WTC11 (cell line): ENCODE measurements around the gene PLEKHA3. TPM values are rescaled to one million over a fixed set of nuclear protein-coding genes. Genes with fewer than 3 reads are reported as not detected.

Experiments used
- ATAC-seq: fragments of 200-7000 bp; cut with Tn5 transposase; 2 replicates; pipeline ENCODE4 v1.10.0; 2021; ENCODE audit warnings: mild to moderate bottlenecking, moderate library complexity
- CTCF ChIA-PET: fragments of 300-600 bp; sonication (Branson Sonifier 250); formaldehyde crosslinking; loops from one replicate; lab custom pipeline; 2021; ENCODE audit warnings: antibody characterized with exemption; lab: Charles Lee
- POLR2A ChIA-PET: fragments of 350-600 bp; sonication (Branson Sonifier 250); formaldehyde crosslinking; loops from one replicate; lab custom pipeline; 2021; ENCODE audit warnings: antibody characterized with exemption; lab: Charles Lee
- DNase-seq: peaks from one replicate; pipeline ENCODE4 v3.0.0; 2021; ENCODE audit warnings: low spot score
- H3K27ac Mint-ChIP-seq: 2 replicates; pipeline ENCODE4 v1.8.0; 2021; ENCODE audit warnings: mixed read lengths
- H3K27me3 Mint-ChIP-seq: 2 replicates; pipeline ENCODE4 v1.8.0; 2021; ENCODE audit warnings: low read depth, mild to moderate bottlenecking, moderate library complexity, mixed read lengths
- H3K36me3 Mint-ChIP-seq: 2 replicates; pipeline ENCODE4 v1.8.0; 2021; ENCODE audit warnings: mixed read lengths
- H3K4me1 Mint-ChIP-seq: 2 replicates; pipeline ENCODE4 v1.8.0; 2022; ENCODE audit warnings: mixed read lengths
- H3K4me3 Mint-ChIP-seq: 2 replicates; pipeline ENCODE4 v1.8.0; 2021; ENCODE audit warnings: mild to moderate bottlenecking, moderate library complexity, mixed read lengths
- H3K9me3 Mint-ChIP-seq: 2 replicates; pipeline ENCODE4 v1.8.0; 2021; ENCODE audit warnings: mixed read lengths
- FOXJ3 ChIP-seq: sonication (generic); formaldehyde crosslinking; IDR thresholded peaks from 2 replicates; pipeline ENCODE4 v1.9.0; 2021; ENCODE audit warnings: missing genetic modification reagents, mild to moderate bottlenecking, borderline replicate concordance
- GABPB1 ChIP-seq: sonication (generic); formaldehyde crosslinking; IDR thresholded peaks from 2 replicates; pipeline ENCODE4 v1.8.1; 2023; ENCODE audit warnings: mild to moderate bottlenecking, missing genetic modification reagents
- HMGA2 ChIP-seq: fragments of 250-450 bp; sonication (Bioruptor Pico); IDR thresholded peaks from 2 replicates; pipeline ENCODE4 v1.4.0; 2021; ENCODE audit warnings: mild to moderate bottlenecking, moderate library complexity
- NFATC4 ChIP-seq: fragments of 250-450 bp; sonication (Bioruptor Pico); IDR thresholded peaks from 2 replicates; pipeline ENCODE4 v1.9.0; 2021; ENCODE audit warnings: mild to moderate bottlenecking
- NFYB ChIP-seq: sonication (generic); formaldehyde crosslinking; conservative IDR thresholded peaks from 2 replicates; pipeline ENCODE4 v1.8.0; 2022; ENCODE audit warnings: low read depth, missing genetic modification reagents
- RORB ChIP-seq: fragments of 250-450 bp; sonication (Bioruptor Pico); IDR thresholded peaks from 2 replicates; pipeline ENCODE4 v1.9.0; 2021; ENCODE audit warnings: mild to moderate bottlenecking
- SP1 ChIP-seq: sonication (generic); formaldehyde crosslinking; conservative IDR thresholded peaks from 2 replicates; pipeline ENCODE4 v1.8.1; 2022; ENCODE audit warnings: missing genetic modification reagents
- ZNF138 ChIP-seq: sonication (generic); formaldehyde crosslinking; conservative IDR thresholded peaks from 2 replicates; pipeline ENCODE4 v1.8.1; 2022; ENCODE audit warnings: mild to moderate bottlenecking, moderate library complexity, missing genetic modification reagents
- ZNF232 ChIP-seq: sonication (generic); formaldehyde crosslinking; IDR thresholded peaks from 2 replicates; pipeline ENCODE4 v1.8.0; 2022; ENCODE audit warnings: mild to moderate bottlenecking, missing genetic modification reagents
- total RNA-seq: library from RNA; stranded (reverse); gene quantifications from 3 replicates; pipeline ENCODE4 v1.2.3, GENCODE V29; 2021
- TF ChIP-seq, protein P1 (sequence below): fragments of 250-450 bp; sonication (Bioruptor Pico); conservative IDR thresholded peaks from 2 replicates; pipeline ENCODE4 v1.9.0; 2021; ENCODE audit warnings: mild to moderate bottlenecking
- TF ChIP-seq, protein P2 (sequence below): sonication (generic); formaldehyde crosslinking; IDR thresholded peaks from 2 replicates; pipeline ENCODE4 v1.8.1; 2022; ENCODE audit warnings: missing genetic modification reagents, borderline replicate concordance
- TF ChIP-seq, protein P3 (sequence below): fragments of 250-450 bp; sonication (Bioruptor Pico); IDR thresholded peaks from 2 replicates; pipeline ENCODE4 v1.8.0; 2021; ENCODE audit warnings: mild to moderate bottlenecking
- TF ChIP-seq, protein P4 (sequence below): sonication (generic); formaldehyde crosslinking; IDR thresholded peaks from 2 replicates; pipeline ENCODE4 v1.8.1; 2022; ENCODE audit warnings: mild to moderate bottlenecking, missing genetic modification reagents, moderate library complexity, borderline replicate concordance
- TF ChIP-seq, protein P5 (sequence below): sonication (generic); formaldehyde crosslinking; IDR thresholded peaks from 2 replicates; pipeline ENCODE4 v1.8.1; 2023; ENCODE audit warnings: mild to moderate bottlenecking, missing genetic modification reagents, borderline replicate concordance
- TF ChIP-seq, protein P6 (sequence below): fragments of 250-450 bp; sonication (Bioruptor Pico); IDR thresholded peaks from 2 replicates; pipeline ENCODE4 v1.9.0; 2021; ENCODE audit warnings: mild to moderate bottlenecking, borderline replicate concordance

PLEKHA3 gene
- total RNA-seq, 1 experiment from 2014 or later = 18.7 TPM

DNA sequence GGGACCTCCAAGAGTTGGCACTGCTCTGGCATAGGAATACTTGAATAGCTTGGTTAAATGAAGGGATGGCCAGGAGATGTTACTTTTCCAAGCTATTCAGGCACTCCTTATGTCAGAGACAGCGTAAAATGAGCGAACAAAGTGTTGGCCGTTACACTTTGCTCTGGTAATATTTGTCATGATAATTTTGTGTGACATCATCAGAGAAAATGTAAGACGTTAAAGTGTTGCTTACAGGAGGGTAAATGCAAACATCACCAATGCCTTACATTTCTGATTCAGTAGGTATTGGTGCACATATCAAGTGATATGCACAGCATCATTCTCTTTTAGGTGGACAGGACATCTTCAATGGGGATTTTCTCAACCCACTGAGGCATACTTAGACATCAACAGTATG is 46.0 kb downstream of the PLEKHA3 start:
- peaks cover 13% of the 10 kb centered on the region for H3K36me3 Mint-ChIP-seq
- H3K4me1 Mint-ChIP-seq = peaks cover 5% of the 10 kb centered on the region
- ChIA-PET POLR2A (interaction anchor here (0.6 kb wide), 1 partner anchor 44 kb away, joined by 6 read pairs; no protein-coding TSS in a partner anchor), CTCF (no interaction called here)
- peaks cover 5% of the 10 kb centered on the region for H3K9me3 Mint-ChIP-seq
- TF ChIP-seq RORB (CRISPR knock-in tag) (no peak), SP1 (CRISPR knock-in tag) (no peak), HMGA2 (CRISPR knock-in tag) (no peak), ZNF232 (CRISPR knock-in tag) (no peak), GABPB1 (no peak), NFYB (CRISPR knock-in tag) (no peak), FOXJ3 (CRISPR knock-in tag) (no peak), NFATC4 (CRISPR knock-in tag) (no peak), ZNF138 (no peak)
- TF ChIP-seq, protein P1, sequence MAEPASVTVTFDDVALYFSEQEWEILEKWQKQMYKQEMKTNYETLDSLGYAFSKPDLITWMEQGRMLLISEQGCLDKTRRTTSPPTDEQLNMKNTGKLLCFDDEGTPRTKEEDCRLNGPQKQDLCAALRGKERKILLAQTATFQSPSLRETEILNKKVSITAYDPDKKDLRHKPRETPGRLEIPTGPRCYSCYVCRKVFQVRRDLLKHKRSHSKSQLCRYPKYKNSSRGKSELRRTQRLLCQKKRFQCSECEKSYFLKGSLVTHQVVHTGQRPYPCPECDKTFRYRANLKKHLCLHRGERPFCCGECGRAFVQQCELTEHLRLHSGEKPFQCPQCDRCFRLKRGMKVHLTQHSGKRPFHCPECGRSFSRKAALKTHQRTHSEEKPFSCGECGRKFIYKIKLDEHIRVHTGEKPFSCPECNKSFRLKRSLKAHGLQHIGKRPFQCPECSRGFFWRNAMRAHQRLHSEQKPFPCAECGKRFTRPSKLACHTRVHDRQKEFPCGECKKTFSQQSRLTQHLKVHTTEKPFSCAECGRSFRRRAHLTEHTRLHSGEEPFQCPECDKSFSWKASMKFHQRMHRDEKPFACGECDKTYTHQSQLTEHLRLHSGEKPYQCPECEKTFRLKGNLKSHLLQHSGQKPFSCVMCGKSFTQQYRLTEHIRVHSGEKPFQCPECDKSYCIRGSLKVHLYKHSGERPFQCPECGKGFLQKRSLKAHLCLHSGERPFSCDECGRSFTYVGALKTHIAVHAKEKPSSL = no peak
- TF ChIP-seq, protein P2, sequence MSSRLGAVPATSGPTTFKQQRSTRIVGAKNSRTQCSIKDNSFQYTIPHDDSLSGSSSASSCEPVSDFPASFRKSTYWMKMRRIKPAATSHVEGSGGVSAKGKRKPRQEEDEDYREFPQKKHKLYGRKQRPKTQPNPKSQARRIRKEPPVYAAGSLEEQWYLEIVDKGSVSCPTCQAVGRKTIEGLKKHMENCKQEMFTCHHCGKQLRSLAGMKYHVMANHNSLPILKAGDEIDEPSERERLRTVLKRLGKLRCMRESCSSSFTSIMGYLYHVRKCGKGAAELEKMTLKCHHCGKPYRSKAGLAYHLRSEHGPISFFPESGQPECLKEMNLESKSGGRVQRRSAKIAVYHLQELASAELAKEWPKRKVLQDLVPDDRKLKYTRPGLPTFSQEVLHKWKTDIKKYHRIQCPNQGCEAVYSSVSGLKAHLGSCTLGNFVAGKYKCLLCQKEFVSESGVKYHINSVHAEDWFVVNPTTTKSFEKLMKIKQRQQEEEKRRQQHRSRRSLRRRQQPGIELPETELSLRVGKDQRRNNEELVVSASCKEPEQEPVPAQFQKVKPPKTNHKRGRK (CRISPR knock-in tag) = no peak
- TF ChIP-seq, protein P3, sequence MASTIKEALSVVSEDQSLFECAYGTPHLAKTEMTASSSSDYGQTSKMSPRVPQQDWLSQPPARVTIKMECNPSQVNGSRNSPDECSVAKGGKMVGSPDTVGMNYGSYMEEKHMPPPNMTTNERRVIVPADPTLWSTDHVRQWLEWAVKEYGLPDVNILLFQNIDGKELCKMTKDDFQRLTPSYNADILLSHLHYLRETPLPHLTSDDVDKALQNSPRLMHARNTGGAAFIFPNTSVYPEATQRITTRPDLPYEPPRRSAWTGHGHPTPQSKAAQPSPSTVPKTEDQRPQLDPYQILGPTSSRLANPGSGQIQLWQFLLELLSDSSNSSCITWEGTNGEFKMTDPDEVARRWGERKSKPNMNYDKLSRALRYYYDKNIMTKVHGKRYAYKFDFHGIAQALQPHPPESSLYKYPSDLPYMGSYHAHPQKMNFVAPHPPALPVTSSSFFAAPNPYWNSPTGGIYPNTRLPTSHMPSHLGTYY (CRISPR knock-in tag) = no peak
- TF ChIP-seq, protein P4, sequence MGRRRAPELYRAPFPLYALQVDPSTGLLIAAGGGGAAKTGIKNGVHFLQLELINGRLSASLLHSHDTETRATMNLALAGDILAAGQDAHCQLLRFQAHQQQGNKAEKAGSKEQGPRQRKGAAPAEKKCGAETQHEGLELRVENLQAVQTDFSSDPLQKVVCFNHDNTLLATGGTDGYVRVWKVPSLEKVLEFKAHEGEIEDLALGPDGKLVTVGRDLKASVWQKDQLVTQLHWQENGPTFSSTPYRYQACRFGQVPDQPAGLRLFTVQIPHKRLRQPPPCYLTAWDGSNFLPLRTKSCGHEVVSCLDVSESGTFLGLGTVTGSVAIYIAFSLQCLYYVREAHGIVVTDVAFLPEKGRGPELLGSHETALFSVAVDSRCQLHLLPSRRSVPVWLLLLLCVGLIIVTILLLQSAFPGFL (CRISPR knock-in tag) = no peak
- TF ChIP-seq, protein P5, sequence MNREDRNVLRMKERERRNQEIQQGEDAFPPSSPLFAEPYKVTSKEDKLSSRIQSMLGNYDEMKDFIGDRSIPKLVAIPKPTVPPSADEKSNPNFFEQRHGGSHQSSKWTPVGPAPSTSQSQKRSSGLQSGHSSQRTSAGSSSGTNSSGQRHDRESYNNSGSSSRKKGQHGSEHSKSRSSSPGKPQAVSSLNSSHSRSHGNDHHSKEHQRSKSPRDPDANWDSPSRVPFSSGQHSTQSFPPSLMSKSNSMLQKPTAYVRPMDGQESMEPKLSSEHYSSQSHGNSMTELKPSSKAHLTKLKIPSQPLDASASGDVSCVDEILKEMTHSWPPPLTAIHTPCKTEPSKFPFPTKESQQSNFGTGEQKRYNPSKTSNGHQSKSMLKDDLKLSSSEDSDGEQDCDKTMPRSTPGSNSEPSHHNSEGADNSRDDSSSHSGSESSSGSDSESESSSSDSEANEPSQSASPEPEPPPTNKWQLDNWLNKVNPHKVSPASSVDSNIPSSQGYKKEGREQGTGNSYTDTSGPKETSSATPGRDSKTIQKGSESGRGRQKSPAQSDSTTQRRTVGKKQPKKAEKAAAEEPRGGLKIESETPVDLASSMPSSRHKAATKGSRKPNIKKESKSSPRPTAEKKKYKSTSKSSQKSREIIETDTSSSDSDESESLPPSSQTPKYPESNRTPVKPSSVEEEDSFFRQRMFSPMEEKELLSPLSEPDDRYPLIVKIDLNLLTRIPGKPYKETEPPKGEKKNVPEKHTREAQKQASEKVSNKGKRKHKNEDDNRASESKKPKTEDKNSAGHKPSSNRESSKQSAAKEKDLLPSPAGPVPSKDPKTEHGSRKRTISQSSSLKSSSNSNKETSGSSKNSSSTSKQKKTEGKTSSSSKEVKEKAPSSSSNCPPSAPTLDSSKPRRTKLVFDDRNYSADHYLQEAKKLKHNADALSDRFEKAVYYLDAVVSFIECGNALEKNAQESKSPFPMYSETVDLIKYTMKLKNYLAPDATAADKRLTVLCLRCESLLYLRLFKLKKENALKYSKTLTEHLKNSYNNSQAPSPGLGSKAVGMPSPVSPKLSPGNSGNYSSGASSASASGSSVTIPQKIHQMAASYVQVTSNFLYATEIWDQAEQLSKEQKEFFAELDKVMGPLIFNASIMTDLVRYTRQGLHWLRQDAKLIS (CRISPR knock-in tag) = no peak
- TF ChIP-seq, protein P6, sequence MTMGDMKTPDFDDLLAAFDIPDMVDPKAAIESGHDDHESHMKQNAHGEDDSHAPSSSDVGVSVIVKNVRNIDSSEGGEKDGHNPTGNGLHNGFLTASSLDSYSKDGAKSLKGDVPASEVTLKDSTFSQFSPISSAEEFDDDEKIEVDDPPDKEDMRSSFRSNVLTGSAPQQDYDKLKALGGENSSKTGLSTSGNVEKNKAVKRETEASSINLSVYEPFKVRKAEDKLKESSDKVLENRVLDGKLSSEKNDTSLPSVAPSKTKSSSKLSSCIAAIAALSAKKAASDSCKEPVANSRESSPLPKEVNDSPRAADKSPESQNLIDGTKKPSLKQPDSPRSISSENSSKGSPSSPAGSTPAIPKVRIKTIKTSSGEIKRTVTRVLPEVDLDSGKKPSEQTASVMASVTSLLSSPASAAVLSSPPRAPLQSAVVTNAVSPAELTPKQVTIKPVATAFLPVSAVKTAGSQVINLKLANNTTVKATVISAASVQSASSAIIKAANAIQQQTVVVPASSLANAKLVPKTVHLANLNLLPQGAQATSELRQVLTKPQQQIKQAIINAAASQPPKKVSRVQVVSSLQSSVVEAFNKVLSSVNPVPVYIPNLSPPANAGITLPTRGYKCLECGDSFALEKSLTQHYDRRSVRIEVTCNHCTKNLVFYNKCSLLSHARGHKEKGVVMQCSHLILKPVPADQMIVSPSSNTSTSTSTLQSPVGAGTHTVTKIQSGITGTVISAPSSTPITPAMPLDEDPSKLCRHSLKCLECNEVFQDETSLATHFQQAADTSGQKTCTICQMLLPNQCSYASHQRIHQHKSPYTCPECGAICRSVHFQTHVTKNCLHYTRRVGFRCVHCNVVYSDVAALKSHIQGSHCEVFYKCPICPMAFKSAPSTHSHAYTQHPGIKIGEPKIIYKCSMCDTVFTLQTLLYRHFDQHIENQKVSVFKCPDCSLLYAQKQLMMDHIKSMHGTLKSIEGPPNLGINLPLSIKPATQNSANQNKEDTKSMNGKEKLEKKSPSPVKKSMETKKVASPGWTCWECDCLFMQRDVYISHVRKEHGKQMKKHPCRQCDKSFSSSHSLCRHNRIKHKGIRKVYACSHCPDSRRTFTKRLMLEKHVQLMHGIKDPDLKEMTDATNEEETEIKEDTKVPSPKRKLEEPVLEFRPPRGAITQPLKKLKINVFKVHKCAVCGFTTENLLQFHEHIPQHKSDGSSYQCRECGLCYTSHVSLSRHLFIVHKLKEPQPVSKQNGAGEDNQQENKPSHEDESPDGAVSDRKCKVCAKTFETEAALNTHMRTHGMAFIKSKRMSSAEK (CRISPR knock-in tag) = no peak
- H3K27me3 Mint-ChIP-seq = no peaks in the 10 kb centered on the region
- no peak overlapping the region for H3K27ac Mint-ChIP-seq
- ATAC-seq (no peak), DNase-seq (no peak)
- no peak overlapping the region for H3K4me3 Mint-ChIP-seq
